GM12873 (cell line): ENCODE results near the gene SPTY2D1.

ENCODE experiments used
- CTCF ChIP-seq: IDR thresholded peaks from 2 replicates; pipeline ENCODE4 v1.5.1; 2012; ENCODE audit warnings: low read depth, mild to moderate bottlenecking, moderate library complexity, low read length, control low read depth; ENCODE audit not compliant: insufficient read depth; ENCODE audit errors: missing control alignments

Gene SPTY2D1

GRCh38 chr11:18588297-18589252 is 45.6 kb downstream of the SPTY2D1 start, which contains the start of gene UEVLD:
Gene UEVLD (minus strand): TSS chr11:18588734. CDS start chr11:18588654, 80 bp downstream.
- no peak for TF ChIP-seq CTCF

GRCh38 chr11:18581825-18582224 is 52.3 kb downstream of the SPTY2D1 start:
- TF ChIP-seq CTCF = no peak

GRCh38 chr11:18580113-18580766 is 53.9 kb downstream of the SPTY2D1 start:
- no peak for TF ChIP-seq CTCF

- TF ChIP-seq CTCF = no peak
Measured at GRCh38 chr11:18578975-18579598, 55.1 kb downstream of the SPTY2D1 start.

GRCh38 chr11:18575361-18575760 is 58.8 kb downstream of the SPTY2D1 start:
- TF ChIP-seq CTCF = no peak

GRCh38 chr11:18567081-18567480 is 67.1 kb downstream of the SPTY2D1 start:
- TF ChIP-seq CTCF = no peak

- TF ChIP-seq CTCF = no peak
Measured at GRCh38 chr11:18566406-18566805, 67.7 kb downstream of the SPTY2D1 start.
